Suprapubic skin (tissue), 4 donors: ENCODE results near the gene NRXN3.

ENCODE experiments used
- CTCF ChIP-seq, 2 donors: fragments of 200-600 bp in 1 of 2; fragments of 450-650 bp in 1 of 2; sonication (generic) in 1 of 2; IDR thresholded peaks; one replicate each; pipeline ENCODE4 v1.5.1; 2016 to 2019; ENCODE audit warnings: antibody characterized with exemption in 2 of 2, mild to moderate bottlenecking in 1 of 2, moderate library complexity in 1 of 2
- POLR2A ChIP-seq, 2 donors: fragments of 450-650 bp; IDR thresholded peaks; one replicate each; pipeline ENCODE4 v1.6.1; 2017; ENCODE audit warnings: antibody characterized with exemption in 2 of 2, mild to moderate bottlenecking in 2 of 2, moderate library complexity in 2 of 2
- POLR2AphosphoS5 ChIP-seq, 3 donors: sonication (generic); formaldehyde crosslinking; IDR thresholded peaks; one replicate each; pipeline ENCODE4 v1.6.1; 2017; ENCODE audit warnings: antibody characterized with exemption in 3 of 3

GRCh38 chr14:78667141-78667540 is 497.0 kb downstream of the NRXN3 start:
- TF ChIP-seq CTCF (IDR thresholded peaks at IDR 0.05) (no peak), POLR2AphosphoS5 (IDR thresholded peaks at IDR 0.05) (no peak), POLR2A (IDR thresholded peaks at IDR 0.05) (no peak)
